HG03565 (cell line): ENCODE data around the gene TDRD7.
"Not testable (repeated sequence)": the region's sequence is repeated elsewhere in the genome, so short reads cannot be mapped to it uniquely, and the experiment has no call there.

Experiments
- ATAC-seq: cut with Tn5 transposase; IDR thresholded peaks from one replicate; pipeline ENCODE4 v1.9.1; 2021; ENCODE audit warnings: mild to moderate bottlenecking, moderate library complexity; ENCODE audit not compliant: unreplicated experiment

The TDRD7 gene

DNA sequence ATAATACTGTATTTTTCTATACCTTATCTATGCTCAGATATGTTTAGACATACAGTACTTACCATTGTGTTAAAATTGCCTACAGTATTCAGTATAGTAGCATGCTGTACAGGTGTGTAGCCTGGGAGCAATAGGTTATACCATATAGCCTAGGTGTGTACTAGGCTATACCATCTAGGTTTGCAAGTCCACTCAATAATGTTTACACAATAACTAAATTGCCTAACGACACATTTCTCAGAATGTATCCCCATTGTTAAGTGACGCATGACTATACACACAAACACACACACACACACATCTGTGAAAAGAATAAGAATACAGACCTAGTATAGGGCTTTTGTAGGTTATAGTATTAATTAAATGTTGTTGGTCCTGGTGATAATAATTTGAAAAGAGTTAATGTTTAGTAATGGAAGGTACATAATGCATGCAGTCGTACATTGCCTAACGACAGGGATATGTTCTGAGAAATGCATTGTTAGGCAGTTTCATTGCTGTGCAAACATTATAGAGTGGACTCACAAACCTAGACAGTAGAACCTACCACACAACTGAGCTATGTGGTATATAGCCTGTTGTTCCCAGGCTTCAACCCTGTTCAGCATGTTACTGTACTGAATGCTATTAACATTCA, 13.6 kb downstream of the TDRD7 start:
- ATAC-seq: no peak

DNA sequence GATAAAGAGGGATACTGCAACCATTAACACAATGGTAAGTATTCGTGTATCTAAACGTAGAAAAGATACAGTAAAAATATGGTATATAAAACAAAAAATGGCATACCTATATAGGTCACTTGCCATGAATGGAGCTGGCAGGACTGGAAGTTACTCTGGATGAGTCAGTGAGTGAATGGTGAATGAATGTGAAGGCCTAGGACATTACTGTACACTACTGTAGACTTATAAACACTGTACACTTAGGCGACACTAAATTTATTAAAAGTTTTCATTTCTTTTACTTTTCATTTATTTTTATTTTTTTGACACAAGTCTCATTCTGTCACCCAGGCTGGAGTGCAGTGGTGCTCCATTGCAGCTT, 14.1 kb downstream of the TDRD7 start:
- ATAC-seq: no peak

GRCh38 chr9:97427885-97428284, 16.0 kb downstream of the TDRD7 start:
- no peak for ATAC-seq

DNA sequence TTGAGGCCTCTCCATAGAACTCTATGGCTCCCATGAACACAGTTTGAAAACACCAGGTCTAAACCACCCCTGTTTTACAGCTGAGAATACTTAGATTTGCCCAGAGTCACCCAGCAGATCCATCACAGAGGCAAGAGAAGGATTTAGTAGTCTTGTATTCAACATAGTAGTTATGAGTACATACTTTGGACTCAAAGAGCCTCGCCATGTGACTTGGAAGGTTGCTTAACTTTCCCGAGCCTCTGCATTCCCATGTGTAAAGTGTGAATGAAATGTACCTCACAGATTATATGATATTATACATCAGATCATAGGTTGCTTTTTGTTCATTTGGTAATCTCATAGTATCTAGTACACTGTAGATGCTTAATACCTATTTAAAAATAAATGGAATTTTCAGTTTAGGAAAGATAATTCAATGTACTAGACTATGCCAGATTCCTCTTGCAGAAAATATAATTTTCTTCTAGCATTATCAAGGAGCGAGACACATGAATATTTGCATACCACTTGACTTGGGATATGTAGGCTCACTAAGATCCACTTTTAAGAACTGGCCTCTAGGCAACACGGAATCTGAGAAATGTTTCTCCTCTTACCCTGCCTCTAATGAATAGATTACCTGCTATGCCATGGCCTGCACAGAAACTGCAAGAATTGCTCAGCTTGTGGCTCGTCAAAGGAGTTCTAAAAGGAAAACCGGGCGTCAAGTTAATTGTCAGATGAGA, 18.6 kb downstream of the TDRD7 start:
- ATAC-seq: no peak

DNA sequence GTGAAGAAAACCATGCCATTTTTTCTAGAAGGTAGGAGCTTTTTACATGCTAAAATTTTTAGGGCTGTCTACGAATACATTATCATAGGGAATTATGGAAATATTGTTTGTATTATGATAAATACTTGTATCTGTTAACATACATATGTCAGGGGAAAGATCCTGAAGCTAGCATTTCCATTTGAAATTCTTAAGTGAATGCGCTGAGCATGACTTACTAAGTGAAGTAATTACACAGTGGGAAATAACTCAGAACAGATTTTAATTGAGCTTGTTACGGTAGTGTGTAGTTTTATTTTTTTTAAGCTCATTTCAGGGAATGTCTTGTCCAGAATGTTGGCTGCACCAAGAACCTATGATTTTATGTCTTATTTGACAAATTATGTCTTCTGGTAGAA, 19.1 kb downstream of the TDRD7 start:
- ATAC-seq: no peak

GRCh38 chr9:97431549-97432143, 19.8 kb downstream of the TDRD7 start:
- no peak for ATAC-seq

- no peak for ATAC-seq
Observed at GRCh38 chr9:97437051-97437600, 25.2 kb downstream of the TDRD7 start.

- ATAC-seq: no peak
Observed at GRCh38 chr9:97438257-97438656, 26.4 kb downstream of the TDRD7 start.

GRCh38 chr9:97438666-97439065, 26.8 kb downstream of the TDRD7 start:
- no peak for ATAC-seq

GRCh38 chr9:97440160-97440559, 28.3 kb downstream of the TDRD7 start:
- ATAC-seq: no peak

GRCh38 chr9:97441729-97442128, 29.8 kb downstream of the TDRD7 start:
- ATAC-seq: no peak

DNA sequence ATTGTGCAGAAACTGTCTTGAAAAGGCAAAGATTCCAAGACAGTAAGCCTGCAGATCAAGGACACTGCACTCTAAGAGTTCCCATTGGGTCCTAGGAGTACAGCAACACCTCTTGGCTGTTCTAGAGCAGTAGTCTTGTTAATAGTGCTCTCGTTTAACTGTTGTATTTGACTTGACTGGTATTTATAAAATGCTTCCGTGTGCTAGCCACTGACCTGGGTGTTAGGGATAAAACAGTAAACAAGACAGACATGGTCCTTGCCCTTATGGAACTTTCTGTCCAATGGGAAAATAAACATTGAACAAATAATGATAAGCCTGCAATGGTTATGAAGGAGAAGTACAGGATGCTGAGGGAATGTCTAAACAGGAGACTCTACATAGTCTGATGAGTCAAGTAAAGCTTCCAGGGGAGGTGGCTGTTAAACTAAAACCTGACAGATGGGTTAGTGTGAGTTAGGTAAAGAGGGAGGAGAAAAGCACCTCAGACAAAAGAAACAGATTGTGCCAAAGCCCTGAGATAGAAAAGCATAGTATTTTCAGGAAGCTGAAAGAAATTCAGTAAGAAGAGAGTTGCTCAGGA, 33.3 kb downstream of the TDRD7 start:
- ATAC-seq: no peak

DNA sequence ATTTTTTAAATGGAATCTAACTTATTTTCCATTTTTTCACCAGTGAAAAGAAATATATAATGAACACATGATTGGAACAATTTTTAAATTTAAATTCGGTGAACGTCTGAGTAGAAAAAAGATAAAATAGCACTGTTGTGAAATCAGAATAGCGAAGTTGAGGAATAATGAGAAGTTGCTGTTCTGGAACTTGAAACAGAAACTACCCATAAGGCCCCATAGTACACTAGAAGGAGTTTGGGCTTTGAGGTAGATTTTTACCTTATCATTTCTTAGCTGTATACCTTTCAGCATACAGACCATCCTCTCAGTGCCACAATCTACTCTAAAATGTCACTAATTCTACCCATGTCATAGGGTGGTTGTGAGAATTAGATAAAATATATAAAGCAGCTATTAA, 35.1 kb downstream of the TDRD7 start:
- ATAC-seq: no peak

DNA sequence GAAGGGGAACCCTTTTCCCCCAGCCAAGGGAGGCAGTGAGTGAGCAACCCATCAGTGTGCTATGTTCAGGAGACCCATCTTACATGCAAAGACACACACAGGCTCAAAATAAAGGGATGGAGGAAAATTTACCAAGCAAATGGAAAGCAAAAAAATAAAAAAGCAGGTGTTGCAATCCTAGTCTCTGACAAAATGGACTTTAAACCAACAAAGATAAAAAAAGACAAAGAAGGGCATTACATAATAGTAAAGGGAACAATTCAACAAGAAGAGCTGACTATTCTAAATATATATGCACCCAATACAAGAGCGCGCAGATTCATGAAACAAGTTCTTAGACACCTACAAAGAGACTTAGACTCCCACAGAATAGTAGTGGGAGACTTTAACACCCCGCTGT, 41.7 kb downstream of the TDRD7 start:
- ATAC-seq: not testable (repeated sequence)

DNA sequence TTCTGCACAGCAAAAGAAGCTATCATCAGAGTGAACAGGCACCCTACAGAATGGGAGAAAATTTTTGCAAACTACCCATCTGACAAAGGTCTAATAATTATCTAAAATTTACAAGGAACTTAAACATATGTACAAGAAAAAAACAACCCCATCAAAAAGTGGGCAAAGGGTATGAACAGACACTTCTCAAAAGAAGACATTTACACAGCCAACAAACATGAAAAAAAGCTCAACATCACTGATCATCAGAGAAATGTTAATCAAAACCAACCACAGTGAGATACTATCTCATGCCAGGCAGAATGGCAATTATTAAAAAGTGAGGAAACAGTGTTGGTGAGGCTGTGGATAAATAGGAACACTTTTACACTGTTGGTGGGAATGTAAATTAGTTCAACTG, 44.9 kb downstream of the TDRD7 start:
- not testable (repeated sequence) for ATAC-seq

- no peak for ATAC-seq
Observed at GRCh38 chr9:97459326-97459725, 47.4 kb downstream of the TDRD7 start.

- no peak for ATAC-seq
Observed at GRCh38 chr9:97462159-97462558, 50.3 kb downstream of the TDRD7 start.

DNA sequence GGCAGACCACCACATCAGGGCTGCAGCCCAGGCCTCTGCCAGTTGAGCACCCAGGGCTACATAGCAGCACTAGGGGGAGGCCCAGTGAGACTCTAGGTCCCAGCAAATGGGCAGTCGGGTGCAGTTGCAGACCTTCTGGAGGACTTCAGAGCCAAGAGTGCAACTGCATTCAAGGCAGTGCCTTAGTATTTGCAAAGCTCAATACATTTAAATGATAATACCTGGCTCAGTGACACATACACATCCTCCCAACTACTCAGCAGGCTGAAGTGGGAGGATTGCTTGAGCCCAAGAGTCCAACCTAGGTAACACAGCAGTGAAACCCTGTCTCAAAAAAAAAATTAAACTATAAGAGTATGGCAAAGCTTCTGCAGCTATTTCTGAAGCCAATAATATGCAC, 51.0 kb downstream of the TDRD7 start:
- ATAC-seq: no peak

- peak; percentile 55 for ATAC-seq
Observed at GRCh38 chr9:97468658-97469448, 57.0 kb downstream of the TDRD7 start.

DNA sequence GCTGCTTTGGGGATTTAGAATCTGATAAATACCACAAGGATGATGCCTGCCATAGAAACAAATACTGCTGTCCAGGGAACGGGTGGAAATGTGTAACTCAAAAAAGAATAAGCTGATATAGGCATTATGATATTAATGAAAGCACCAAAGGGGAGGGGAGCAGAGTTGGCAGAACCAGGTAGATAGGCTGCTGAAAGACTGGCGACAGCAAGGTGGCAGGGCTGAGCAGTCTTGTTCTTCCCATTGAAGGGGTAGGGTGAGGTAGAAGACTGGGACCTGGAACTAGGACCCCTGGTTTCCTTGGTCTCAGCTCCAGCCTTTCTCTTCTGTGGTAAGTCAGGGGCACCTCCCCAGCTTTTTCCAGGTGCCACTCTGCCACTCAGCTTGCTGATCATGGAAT, 58.2 kb downstream of the TDRD7 start:
- ATAC-seq: no peak

- ATAC-seq: no peak
Observed at GRCh38 chr9:97473717-97474116, 61.8 kb downstream of the TDRD7 start.
